Karpas-422 (cell line): ENCODE data around the gene PHRF1. TPM values are rescaled to one million over a fixed set of nuclear protein-coding genes. Genes with fewer than 3 reads are reported as not detected.

Source experiments
- DNase-seq: peaks from one replicate; pipeline ENCODE4 v3.0.0-alpha.2; 2015
- H2AFZ ChIP-seq: fragments of 200-600 bp; sonication (generic); 2 replicates; pipeline ENCODE4 v1.6.1; 2014; ENCODE audit warnings: antibody characterized with exemption, low read length, mixed read lengths
- H3K27ac ChIP-seq: fragments of 200-600 bp; sonication (generic); 2 replicates; pipeline ENCODE4 v1.5.1; 2014; ENCODE audit warnings: mild to moderate bottlenecking, low read length, moderate library complexity
- H3K27me3 ChIP-seq: fragments of 200-600 bp; sonication (generic); 2 replicates; pipeline ENCODE4 v1.6.1; 2014; ENCODE audit warnings: low read length, mixed read lengths
- H3K36me3 ChIP-seq: fragments of 200-600 bp; sonication (generic); 2 replicates; pipeline ENCODE4 v1.6.1; 2014; ENCODE audit warnings: low read length, mixed read lengths; ENCODE audit not compliant: insufficient read depth
- H3K4me1 ChIP-seq: fragments of 200-600 bp; sonication (generic); 2 replicates; pipeline ENCODE4 v1.6.1; 2014; ENCODE audit warnings: mild to moderate bottlenecking, low read length, mixed read lengths
- H3K4me2 ChIP-seq: fragments of 200-600 bp; sonication (generic); 2 replicates; pipeline ENCODE4 v1.6.1; 2014; ENCODE audit warnings: low read length, low read depth, mild to moderate bottlenecking; ENCODE audit not compliant: poor library complexity, severe bottlenecking
- H3K4me3 ChIP-seq: fragments of 200-600 bp; sonication (generic); 2 replicates; pipeline ENCODE4 v1.5.1; 2014; ENCODE audit warnings: mild to moderate bottlenecking, antibody characterized with exemption, low read length, mixed read lengths
- H3K79me2 ChIP-seq: fragments of 200-600 bp; sonication (generic); 2 replicates; pipeline ENCODE4 v1.6.1; 2014; ENCODE audit warnings: mild to moderate bottlenecking, low read length, mixed read lengths
- H3K9ac ChIP-seq: fragments of 200-600 bp; sonication (generic); 2 replicates; pipeline ENCODE4 v1.6.0; 2014; ENCODE audit warnings: low read length
- H3K9me2 ChIP-seq: fragments of 200-600 bp; sonication (generic), shearing (Covaris generic); replicated peaks from 2 replicates; pipeline ENCODE4 v1.6.0; 2014; ENCODE audit warnings: mild to moderate bottlenecking, low read length, moderate library complexity; ENCODE audit not compliant: insufficient read depth
- H3K9me3 ChIP-seq: fragments of 300-700, 200-600 bp; sonication (generic); 2 replicates; pipeline ENCODE4 v1.6.1; 2014; ENCODE audit warnings: low read length, mixed read lengths
- H4K20me1 ChIP-seq: fragments of 200-600 bp; sonication (generic); 2 replicates; pipeline ENCODE4 v1.6.1; 2014; ENCODE audit warnings: mild to moderate bottlenecking, antibody characterized with exemption, low read length, low read depth; ENCODE audit not compliant: insufficient read depth
- total RNA-seq: library from RNA; depleted of rRNA; stranded (reverse); fragments of >200 nt; shearing (Covaris generic); gene quantifications from 2 replicates; pipeline ENCODE4 v1.2.3, GENCODE V29; 2014; ENCODE audit warnings: low replicate concordance

PHRF1 gene
- total RNA-seq, 1 experiment from 2014 or later, result 8.7 TPM

DNA sequence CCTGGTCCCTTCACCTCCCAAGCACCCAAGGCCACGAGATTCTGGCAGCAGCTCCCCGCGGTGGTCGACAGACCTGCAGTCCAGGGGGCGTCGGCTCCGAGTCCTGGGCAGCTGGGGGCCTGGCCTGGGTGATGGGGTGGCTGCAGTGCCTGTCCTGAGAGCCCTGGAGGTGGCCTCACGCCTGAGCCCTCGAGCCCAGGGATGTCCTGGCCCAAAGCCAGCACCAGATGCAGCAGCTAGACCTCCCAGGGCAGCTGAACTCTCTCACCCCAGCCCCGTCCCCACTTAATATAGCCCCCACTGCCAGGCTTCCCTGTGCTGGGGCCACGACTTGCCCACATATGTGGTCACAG, 22.3 kb upstream of the PHRF1 start:
- Histone ChIP-seq H4K20me1 (peaks cover 8% of the 10 kb centered on the region; the same call in 1 of the 2 replicates), H3K9me2 (no peaks in the 10 kb centered on the region), H3K4me3 (no peak overlapping the region), H3K4me2 (no peak overlapping the region), H3K9me3 (no peaks in the 10 kb centered on the region), H3K9ac (no peak overlapping the region), H3K79me2 (no peaks in the 10 kb centered on the region), H3K27me3 (no peaks in the 10 kb centered on the region), H2AFZ (no peak overlapping the region), H3K4me1 (peaks cover 16% of the 10 kb centered on the region), H3K36me3 (no peaks in the 10 kb centered on the region), H3K27ac (no peak overlapping the region)
- DNase-seq, result peak; percentile 50

DNA sequence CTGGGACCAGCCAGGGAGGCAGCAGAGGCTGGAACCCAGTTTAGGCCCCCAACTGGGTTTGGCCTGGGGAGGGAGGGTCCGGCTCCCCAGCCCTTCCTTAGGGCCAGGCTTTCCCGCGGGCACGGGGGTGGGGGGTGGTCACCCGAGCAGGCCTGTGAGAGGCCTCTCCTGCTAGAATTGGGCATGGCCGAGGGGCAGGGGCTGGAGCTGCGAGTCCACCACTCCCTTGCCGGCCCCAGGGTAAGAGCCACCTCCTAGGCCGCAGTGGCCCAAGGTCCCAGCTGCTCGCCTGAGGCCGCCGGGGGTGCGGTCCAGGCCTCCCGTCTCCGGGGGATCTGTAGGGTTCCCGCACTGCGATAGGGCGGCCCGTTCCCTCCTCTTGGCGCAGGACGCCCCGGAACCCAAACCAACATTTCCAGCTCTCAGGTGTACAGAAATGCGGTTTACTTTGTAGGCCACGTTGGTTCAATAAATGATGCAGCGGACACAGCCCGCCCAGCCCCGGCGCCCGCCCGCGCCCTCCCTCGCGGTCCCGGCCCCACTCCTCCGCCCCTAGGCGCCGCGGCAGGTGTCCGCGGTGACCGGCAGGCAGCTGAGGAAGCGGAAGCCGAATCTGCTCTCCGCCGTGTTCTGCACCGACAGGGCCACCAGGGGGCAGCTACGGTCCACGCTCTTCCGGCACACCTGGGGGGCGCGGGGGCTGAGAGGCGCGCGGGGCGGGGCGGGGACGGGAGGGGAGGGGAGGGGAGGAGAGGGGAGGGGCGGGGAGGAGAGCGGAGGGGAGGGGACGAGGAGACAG, 21.6 kb upstream of the PHRF1 start:
- H3K9me3 ChIP-seq, result no peaks in the 10 kb centered on the region
- no peaks in the 10 kb centered on the region for H3K36me3 ChIP-seq
- H3K9ac ChIP-seq, result no peak overlapping the region
- H3K4me3 ChIP-seq, result no peak overlapping the region; the same call in 1 of the 2 replicates
- no peaks in the 10 kb centered on the region for H3K9me2 ChIP-seq
- no peaks in the 10 kb centered on the region for H3K79me2 ChIP-seq
- peaks cover 15% of the 10 kb centered on the region for H3K4me1 ChIP-seq
- H4K20me1 ChIP-seq, result peaks cover 8% of the 10 kb centered on the region; the same call in 1 of the 2 replicates
- peak; percentile 94 for DNase-seq
- no peak overlapping the region for H2AFZ ChIP-seq
- H3K4me2 ChIP-seq, result peak overlapping the region; percentile 58
- no peak overlapping the region for H3K27ac ChIP-seq
- H3K27me3 ChIP-seq, result no peaks in the 10 kb centered on the region

DNA sequence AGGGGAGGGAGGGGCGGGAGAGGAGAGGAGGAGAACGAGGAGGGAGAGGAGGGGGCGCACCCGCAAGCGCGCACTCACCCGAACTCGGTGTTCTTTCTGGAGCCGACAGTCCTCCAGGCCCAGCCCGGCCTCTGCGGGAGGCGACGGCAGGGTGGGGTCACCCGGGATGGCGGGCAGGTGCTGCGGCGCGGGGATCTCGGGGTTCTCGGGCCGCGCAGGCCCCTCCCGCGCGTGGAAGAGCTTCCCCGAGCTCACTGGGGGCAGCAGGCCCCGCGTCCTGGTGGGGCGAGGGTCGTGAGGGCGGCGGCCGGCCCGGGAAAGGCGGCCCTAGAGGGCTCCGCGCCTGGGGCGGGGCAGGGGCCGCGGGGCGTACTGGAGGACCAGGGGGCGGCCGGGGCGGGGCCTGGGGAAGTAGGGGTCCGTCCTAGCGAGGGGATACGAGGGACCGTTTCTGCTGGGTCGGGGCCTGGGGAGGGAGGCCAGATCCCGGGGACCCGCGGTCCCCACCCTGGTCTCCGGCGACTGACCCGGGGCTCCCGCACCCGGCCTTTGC, 21.0 kb upstream of the PHRF1 start:
- no peak overlapping the region for H3K27ac ChIP-seq
- no peaks in the 10 kb centered on the region for H3K27me3 ChIP-seq
- H3K79me2 ChIP-seq, result no peaks in the 10 kb centered on the region
- H3K4me3 ChIP-seq, result no peak overlapping the region
- H3K9me2 ChIP-seq, result no peaks in the 10 kb centered on the region
- H3K9ac ChIP-seq, result no peak overlapping the region
- H2AFZ ChIP-seq, result no peak overlapping the region
- no peaks in the 10 kb centered on the region for H3K9me3 ChIP-seq
- H4K20me1 ChIP-seq, result peaks cover 8% of the 10 kb centered on the region; the same call in 1 of the 2 replicates
- no peaks in the 10 kb centered on the region for H3K36me3 ChIP-seq
- peaks cover 21% of the 10 kb centered on the region for H3K4me1 ChIP-seq
- H3K4me2 ChIP-seq, result no peak overlapping the region
- DNase-seq, result no peak

DNA sequence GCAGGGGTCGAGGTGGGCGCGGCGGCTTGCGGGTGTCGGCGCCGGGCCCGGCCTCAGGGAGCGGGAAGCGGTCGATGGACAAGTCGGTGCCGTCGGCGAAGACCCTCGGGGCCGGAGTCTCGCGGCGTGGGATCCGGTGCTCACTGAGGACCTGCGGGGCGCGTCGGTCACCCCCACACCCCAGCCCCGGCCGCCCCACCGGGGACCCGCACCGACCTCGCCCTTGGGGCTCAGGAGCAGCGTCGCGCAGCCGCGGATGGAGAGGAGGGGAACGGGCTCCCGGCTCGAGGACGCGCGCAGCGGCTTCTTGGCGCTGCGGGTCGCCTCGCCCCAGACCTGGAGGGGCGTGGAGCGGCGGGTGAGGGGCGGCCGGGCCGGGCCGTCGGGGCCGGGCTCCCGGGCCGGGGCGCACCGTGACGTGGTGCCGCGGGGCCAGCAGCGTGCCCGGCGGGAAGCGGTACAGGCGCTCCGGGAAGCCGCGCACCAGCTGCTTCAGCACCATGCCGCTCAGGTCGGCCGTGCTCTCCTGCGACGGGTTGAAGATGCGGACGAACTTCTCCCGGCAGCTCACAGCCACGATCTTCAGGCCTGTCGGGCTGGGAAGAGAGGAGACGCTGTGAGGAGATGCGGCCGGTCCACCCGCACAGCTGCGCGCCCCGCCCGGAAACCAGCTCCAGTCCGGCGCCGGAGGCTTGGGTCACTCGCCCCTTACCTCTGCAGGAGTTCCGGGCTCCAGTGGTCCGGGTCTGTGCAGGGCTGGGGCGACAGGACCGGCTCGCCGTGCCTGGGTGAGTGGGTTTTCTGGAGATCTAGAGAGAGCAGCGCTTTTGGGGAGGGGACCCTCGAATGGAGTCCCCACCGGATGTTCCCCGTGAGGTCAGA, 20.2 kb upstream of the PHRF1 start:
- no peak overlapping the region for H3K4me2 ChIP-seq
- H3K79me2 ChIP-seq, result no peaks in the 10 kb centered on the region
- DNase-seq, result no peak
- no peak overlapping the region for H3K9ac ChIP-seq
- no peaks in the 10 kb centered on the region for H3K27me3 ChIP-seq
- peaks cover 8% of the 10 kb centered on the region; the same call in 1 of the 2 replicates for H4K20me1 ChIP-seq
- no peaks in the 10 kb centered on the region for H3K36me3 ChIP-seq
- peaks cover 23% of the 10 kb centered on the region for H3K4me1 ChIP-seq
- no peak overlapping the region for H3K27ac ChIP-seq
- no peaks in the 10 kb centered on the region for H3K9me2 ChIP-seq
- H3K4me3 ChIP-seq, result no peak overlapping the region
- no peak overlapping the region for H2AFZ ChIP-seq
- no peaks in the 10 kb centered on the region for H3K9me3 ChIP-seq

DNA sequence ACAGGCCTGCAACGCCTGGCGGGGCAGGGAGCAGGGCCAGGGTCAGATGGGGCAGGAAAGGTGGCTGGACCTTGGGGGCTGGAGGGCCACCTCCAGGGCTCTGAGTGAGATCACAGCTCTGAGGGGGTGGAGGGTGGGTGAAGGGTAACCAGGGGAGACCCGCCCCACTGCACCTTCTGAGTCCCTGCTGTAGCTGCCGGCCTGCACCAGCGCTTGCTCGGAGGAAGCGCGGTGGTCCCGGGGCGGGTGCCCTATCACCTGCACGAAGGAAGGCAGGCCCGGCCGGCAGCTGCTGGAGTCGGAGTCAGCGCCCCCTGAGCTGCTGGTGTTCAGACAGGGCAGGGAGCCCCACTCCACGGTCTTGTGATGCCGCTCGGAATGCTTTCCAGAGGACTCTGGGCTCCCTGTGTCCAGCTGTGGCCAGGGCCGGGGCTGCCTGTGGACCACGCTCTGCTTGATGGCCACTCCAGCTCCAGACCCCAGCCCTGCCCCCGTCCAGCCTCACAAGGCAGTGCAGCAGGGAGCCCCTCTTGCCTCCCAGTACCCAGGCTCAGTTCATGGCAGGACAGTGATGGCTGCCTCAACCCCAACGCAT, 19.5 kb upstream of the PHRF1 start:
- no peaks in the 10 kb centered on the region for H3K9me3 ChIP-seq
- no peaks in the 10 kb centered on the region for H3K9me2 ChIP-seq
- no peaks in the 10 kb centered on the region for H3K27me3 ChIP-seq
- no peak overlapping the region for H3K4me3 ChIP-seq
- H3K9ac ChIP-seq, result no peak overlapping the region
- H3K4me2 ChIP-seq, result no peak overlapping the region
- H3K36me3 ChIP-seq, result no peaks in the 10 kb centered on the region
- peaks cover 28% of the 10 kb centered on the region for H3K4me1 ChIP-seq
- H3K27ac ChIP-seq, result no peak overlapping the region
- peaks cover 12% of the 10 kb centered on the region; the same call in 1 of the 2 replicates for H4K20me1 ChIP-seq
- 0 out of 2 replicates have a peak, but pooled peaks cover 3% of the 10 kb centered on the region for H3K79me2 ChIP-seq
- H2AFZ ChIP-seq, result no peak overlapping the region
- no peak for DNase-seq

DNA sequence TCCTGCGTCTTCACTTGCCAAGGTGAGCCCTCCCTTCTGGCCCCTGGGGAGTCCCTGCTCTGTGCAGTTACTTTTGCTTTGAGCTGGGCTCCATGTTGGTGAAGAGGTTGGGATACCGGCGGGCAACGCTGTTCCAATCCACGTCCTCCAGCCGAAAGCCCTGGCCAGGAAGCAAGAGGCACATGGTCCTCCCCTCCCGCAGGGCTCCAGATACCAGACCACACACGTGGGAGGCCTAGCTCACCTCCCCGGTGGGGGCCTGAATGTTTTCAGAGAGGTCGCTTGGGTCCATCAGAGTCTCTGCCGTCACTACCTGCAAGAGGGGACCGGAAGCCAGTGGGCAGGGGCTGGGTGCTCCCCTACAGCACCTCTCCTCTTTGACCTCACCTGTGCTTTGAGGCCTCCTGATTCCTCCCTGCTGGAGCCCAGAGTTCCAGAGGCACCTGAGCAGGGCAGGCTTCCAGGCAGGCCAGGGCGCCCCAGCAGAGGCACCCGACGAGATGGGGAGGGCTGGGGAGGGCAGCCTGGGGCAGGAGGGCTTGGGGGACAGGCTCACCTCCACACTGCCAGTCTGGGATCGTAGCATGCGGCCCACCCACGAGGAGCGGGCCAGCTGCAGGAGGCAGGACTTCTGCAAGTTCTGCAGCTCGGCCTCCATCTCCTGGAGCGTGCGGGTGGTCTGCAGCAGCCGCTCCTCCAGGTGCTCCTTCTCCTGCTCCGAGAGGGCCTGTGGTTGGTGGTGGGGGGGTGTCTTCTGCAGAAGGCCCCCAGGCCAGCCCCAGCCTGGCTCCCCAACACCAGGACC, 18.7 kb upstream of the PHRF1 start:
- no peak overlapping the region for H3K27ac ChIP-seq
- H3K4me3 ChIP-seq, result no peak overlapping the region
- no peak overlapping the region for H3K9ac ChIP-seq
- no peaks in the 10 kb centered on the region for H3K9me2 ChIP-seq
- no peaks in the 10 kb centered on the region for H3K9me3 ChIP-seq
- H3K36me3 ChIP-seq, result no peaks in the 10 kb centered on the region
- no peak for DNase-seq
- 0 out of 2 replicates have a peak, but pooled peaks cover 4% of the 10 kb centered on the region for H3K79me2 ChIP-seq
- no peaks in the 10 kb centered on the region for H3K27me3 ChIP-seq
- H2AFZ ChIP-seq, result no peak overlapping the region
- no peak overlapping the region for H3K4me2 ChIP-seq
- H3K4me1 ChIP-seq, result peaks cover 33% of the 10 kb centered on the region
- H4K20me1 ChIP-seq, result peaks cover 9% of the 10 kb centered on the region; the same call in 1 of the 2 replicates

DNA sequence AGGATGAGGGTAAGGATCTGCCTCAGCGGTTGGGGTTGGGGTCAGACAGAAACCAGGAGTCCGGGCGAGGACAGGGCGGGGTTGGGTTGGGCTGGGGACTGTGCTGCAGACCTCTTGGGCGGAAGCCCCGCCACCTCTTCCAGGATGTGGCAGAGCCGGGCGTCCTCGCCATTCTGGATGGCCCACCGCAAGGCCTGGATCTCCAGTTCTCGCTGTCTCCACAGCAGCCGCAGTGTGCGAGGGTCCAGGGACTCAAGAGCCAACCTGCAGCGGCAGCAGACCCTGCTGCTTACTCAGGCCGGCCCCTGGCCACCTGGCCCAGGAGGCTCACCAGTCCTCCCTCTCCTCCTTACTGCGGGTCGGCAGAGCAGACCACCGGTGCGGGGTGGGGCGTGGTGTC, 17.8 kb upstream of the PHRF1 start:
- H4K20me1 ChIP-seq, result peaks cover 6% of the 10 kb centered on the region; the same call in 1 of the 2 replicates
- H3K4me1 ChIP-seq, result peaks cover 33% of the 10 kb centered on the region
- DNase-seq, result no peak
- H3K27me3 ChIP-seq, result no peaks in the 10 kb centered on the region
- H3K36me3 ChIP-seq, result no peaks in the 10 kb centered on the region
- no peak overlapping the region for H2AFZ ChIP-seq
- no peak overlapping the region for H3K27ac ChIP-seq
- H3K4me3 ChIP-seq, result no peak overlapping the region
- H3K79me2 ChIP-seq, result 0 out of 2 replicates have a peak, but pooled peaks cover 4% of the 10 kb centered on the region
- H3K9me3 ChIP-seq, result no peaks in the 10 kb centered on the region
- H3K9ac ChIP-seq, result no peak overlapping the region
- H3K9me2 ChIP-seq, result no peaks in the 10 kb centered on the region
- H3K4me2 ChIP-seq, result no peak overlapping the region
